HepG2 (cell line): ENCODE results near the gene GIPC2. TPM values are rescaled to one million over a fixed set of nuclear protein-coding genes. Genes with fewer than 3 reads are reported as not detected.

Source experiments
- AFF4 ChIP-seq: sonication (generic); formaldehyde crosslinking; IDR thresholded peaks from 2 replicates; pipeline ENCODE4 v1.4.0; 2020; ENCODE audit warnings: missing genetic modification reagents
- AKAP8 ChIP-seq: sonication (generic); formaldehyde crosslinking; IDR thresholded peaks from 2 replicates; pipeline ENCODE4 v1.5.1; 2020; ENCODE audit warnings: mild to moderate bottlenecking, missing genetic modification reagents
- ELF3 ChIP-seq: IDR thresholded peaks from 2 replicates; pipeline ENCODE4 v1.6.1; 2016; ENCODE audit warnings: missing genetic modification reagents, missing compliant biosample characterization
- ELF4 ChIP-seq: sonication (generic); formaldehyde crosslinking; IDR thresholded peaks from 2 replicates; pipeline ENCODE4 v1.5.0; 2020; ENCODE audit warnings: missing genetic modification reagents, mild to moderate bottlenecking, moderate library complexity, borderline replicate concordance
- GFI1 ChIP-seq: sonication (generic); formaldehyde crosslinking; IDR thresholded peaks from 2 replicates; pipeline ENCODE4 v1.5.0; 2020; ENCODE audit warnings: missing genetic modification reagents, mild to moderate bottlenecking, borderline replicate concordance
- GPBP1L1 ChIP-seq: sonication (generic); formaldehyde crosslinking; IDR thresholded peaks from 2 replicates; pipeline ENCODE4 v1.5.0; 2020; ENCODE audit warnings: mild to moderate bottlenecking, missing genetic modification reagents
- HHEX ChIP-seq: IDR thresholded peaks from 2 replicates; pipeline ENCODE4 v1.6.1; 2016; ENCODE audit warnings: control low read depth
- HINFP ChIP-seq: sonication (generic); formaldehyde crosslinking; IDR thresholded peaks from 2 replicates; pipeline ENCODE4 v1.4.0; 2020; ENCODE audit warnings: low read depth, mild to moderate bottlenecking, missing genetic modification reagents
- IRF1 ChIP-seq: sonication (generic); formaldehyde crosslinking; IDR thresholded peaks from 2 replicates; pipeline ENCODE4 v1.4.0; 2020; ENCODE audit warnings: low read depth, mild to moderate bottlenecking, missing genetic modification reagents
- KDM5B ChIP-seq: sonication (generic); formaldehyde crosslinking; IDR thresholded peaks from 2 replicates; pipeline ENCODE4 v1.4.0; 2020; ENCODE audit warnings: missing genetic modification reagents, mild to moderate bottlenecking, borderline replicate concordance
- NFE2 ChIP-seq: sonication (generic); formaldehyde crosslinking; IDR thresholded peaks from 2 replicates; pipeline ENCODE4 v1.4.0; 2020; ENCODE audit warnings: missing genetic modification reagents
- NPAS2 ChIP-seq: sonication (generic); formaldehyde crosslinking; IDR thresholded peaks from 2 replicates; pipeline ENCODE4 v1.8.0; 2022; ENCODE audit warnings: mild to moderate bottlenecking, missing genetic modification reagents, borderline replicate concordance
- POLR2G ChIP-seq: fragments of 200-400 bp; formaldehyde crosslinking; IDR thresholded peaks from 2 replicates; pipeline ENCODE4 v1.6.1; 2018; ENCODE audit warnings: mild to moderate bottlenecking, low read depth, low read length, moderate library complexity
- RARG ChIP-seq: sonication (generic); formaldehyde crosslinking; IDR thresholded peaks from 2 replicates; pipeline ENCODE4 v1.4.0; 2020; ENCODE audit warnings: low read depth, mild to moderate bottlenecking, missing genetic modification reagents
- RCOR2 ChIP-seq: IDR thresholded peaks from 2 replicates; pipeline ENCODE4 v1.6.1; 2016; ENCODE audit warnings: missing biosample characterization, missing genetic modification reagents
- ZBTB42 ChIP-seq: sonication (generic); formaldehyde crosslinking; IDR thresholded peaks from 2 replicates; pipeline ENCODE4 v1.5.0; 2020; ENCODE audit warnings: mild to moderate bottlenecking, missing genetic modification reagents
- ZNF33B ChIP-seq: sonication (generic); formaldehyde crosslinking; IDR thresholded peaks from 2 replicates; pipeline ENCODE4 v1.5.1; 2020; ENCODE audit warnings: mild to moderate bottlenecking, missing genetic modification reagents
- ZNF556 ChIP-seq: sonication (generic); formaldehyde crosslinking; IDR thresholded peaks from 2 replicates; pipeline ENCODE4 v1.4.0; 2020; ENCODE audit warnings: mild to moderate bottlenecking, missing genetic modification reagents, borderline replicate concordance
- ZNF713 ChIP-seq: sonication (generic); formaldehyde crosslinking; IDR thresholded peaks from 2 replicates; pipeline ENCODE4 v1.4.0; 2020; ENCODE audit warnings: mild to moderate bottlenecking, missing genetic modification reagents
- ZNF773 ChIP-seq: sonication (generic); formaldehyde crosslinking; IDR thresholded peaks from 2 replicates; pipeline ENCODE4 v1.4.0; 2020; ENCODE audit warnings: missing genetic modification reagents, borderline replicate concordance
- ZSCAN25 ChIP-seq: sonication (generic); formaldehyde crosslinking; IDR thresholded peaks from 2 replicates; pipeline ENCODE4 v1.8.0; 2022; ENCODE audit warnings: mild to moderate bottlenecking, missing genetic modification reagents
- polyA plus RNA-seq, 8 experiments: library from polyadenylated mRNA; depleted of rRNA in 3 of 8; stranded (reverse) in 7 of 8; unstranded in 1 of 8; fragments of >200 nt; fragmentation: Illumina TruSeq in 4 of 8; extraction: Trizol in 4 of 8; gene quantifications; 2 replicates each; pipeline versions ENCODE4 v1.2.1 to v1.2.3, GENCODE V29; 2011 to 2016; ENCODE audit warnings: low read depth in 4 of 8, missing spikeins in 1 of 8, mixed read lengths in 1 of 8; ENCODE audit not compliant: insufficient read depth in 1 of 8
- total RNA-seq, 5 experiments: library from RNA; depleted of rRNA; stranded (reverse); fragments of >200 nt; fragmentation: Illumina TruSeq; extraction: Trizol; gene quantifications; 2 replicates each; pipeline ENCODE4 v1.2.3, GENCODE V29; 2016; ENCODE audit warnings: low read depth in 1 of 5
- TF ChIP-seq, protein P1 (sequence below): sonication (generic); formaldehyde crosslinking; IDR thresholded peaks from 2 replicates; pipeline ENCODE4 v1.5.0; 2020; ENCODE audit warnings: missing genetic modification reagents, mild to moderate bottlenecking, borderline replicate concordance

The GIPC2 gene
- total and polyA plus RNA-seq, 2 of the 13 experiments (the other 11 are each of a cell fraction or from before 2014, with no cell fraction given), result 6.1 to 21.6 TPM

DNA sequence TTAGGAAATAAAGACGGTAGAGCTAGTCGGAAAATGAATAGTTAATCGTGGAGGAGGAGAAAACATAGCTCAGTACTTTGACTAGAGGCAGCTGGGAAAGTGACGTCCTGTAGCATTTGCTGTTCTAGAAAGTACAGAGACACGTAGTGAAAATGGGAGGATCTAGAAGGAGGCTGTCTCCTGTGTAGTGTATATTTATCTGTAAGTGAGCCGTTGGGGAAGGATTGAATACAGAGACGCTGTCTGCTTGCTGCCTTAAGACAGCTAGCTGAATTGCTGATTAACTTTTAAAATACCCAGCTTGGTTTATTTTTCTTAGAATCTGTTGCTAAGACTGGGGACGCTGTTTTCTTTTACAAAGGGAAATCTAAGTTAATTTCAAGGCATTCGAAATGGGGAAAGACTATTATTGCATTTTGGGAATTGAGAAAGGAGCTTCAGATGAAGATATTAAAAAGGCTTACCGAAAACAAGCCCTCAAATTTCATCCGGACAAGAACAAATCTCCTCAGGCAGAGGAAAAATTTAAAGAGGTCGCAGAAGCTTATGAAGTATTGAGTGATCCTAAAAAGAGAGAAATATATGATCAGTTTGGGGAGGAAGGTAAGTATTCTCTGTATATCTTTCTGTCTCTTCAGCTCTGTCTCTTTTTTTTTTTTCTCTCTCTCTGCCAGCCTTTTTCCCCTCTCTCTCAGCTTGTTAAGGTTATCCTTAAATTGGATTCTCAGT is 40.9 kb upstream of the GIPC2 start, which contains the start of gene DNAJB4 (continued):
- TF ChIP-seq AFF4 (CRISPR knock-in tag) (no peak), IRF1 (CRISPR knock-in tag) (no peak), ELF3 (CRISPR knock-in tag) (0 out of 2 replicates have a peak, but pooled peaks have one; percentile 2), ZNF556 (CRISPR knock-in tag) (no peak), GPBP1L1 (CRISPR knock-in tag) (no peak), ZBTB42 (no peak), RCOR2 (CRISPR knock-in tag) (no peak), RARG (no peak), AKAP8 (CRISPR knock-in tag) (no peak), ZNF713 (CRISPR knock-in tag) (no peak), ELF4 (no peak), HHEX (CRISPR knock-in tag) (no peak), POLR2G (peak; percentile 62), ZSCAN25 (CRISPR knock-in tag) (no peak), KDM5B (no peak), ZNF773 (CRISPR knock-in tag) (no peak), ZNF33B (CRISPR knock-in tag) (no peak), NPAS2 (CRISPR knock-in tag) (no peak), HINFP (CRISPR knock-in tag) (no peak), NFE2 (CRISPR knock-in tag) (no peak), GFI1 (CRISPR knock-in tag) (peak; percentile 23; the same call in 1 of the 2 replicates)
- TF ChIP-seq, protein P1, sequence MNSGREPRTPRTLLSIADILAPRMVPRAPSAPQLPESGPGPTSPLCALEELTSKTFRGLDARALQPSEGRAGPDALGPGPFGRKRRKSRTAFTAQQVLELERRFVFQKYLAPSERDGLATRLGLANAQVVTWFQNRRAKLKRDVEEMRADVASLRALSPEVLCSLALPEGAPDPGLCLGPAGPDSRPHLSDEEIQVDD (CRISPR knock-in tag), result no peak
